Nephron (organoid): Measurements from ENCODE around the gene MLH1.
"Not testable (repeated sequence)": the region's sequence is repeated elsewhere in the genome, so short reads cannot be mapped to it uniquely, and the experiment has no call there.

Experiments
- H3K27ac Mint-ChIP-seq, 3 experiments: 2 replicates each; pipeline ENCODE4 v1.8.0; 2020; ENCODE audit warnings: mixed read lengths in 3 of 3, mild to moderate bottlenecking in 2 of 3, moderate library complexity in 1 of 3
- H3K27me3 Mint-ChIP-seq: 2 replicates; pipeline ENCODE4 v1.8.0; 2021; ENCODE audit warnings: low read depth, mild to moderate bottlenecking, moderate library complexity, mixed read lengths
- H3K36me3 Mint-ChIP-seq: 2 replicates; pipeline ENCODE4 v1.8.0; 2020; ENCODE audit warnings: low read depth, mixed read lengths
- H3K4me1 Mint-ChIP-seq: 2 replicates; pipeline ENCODE4 v1.8.0; 2020; ENCODE audit warnings: mixed read lengths
- H3K4me3 Mint-ChIP-seq, 3 experiments: 2 replicates each; pipeline ENCODE4 v1.8.0; 2020; ENCODE audit warnings: mild to moderate bottlenecking in 3 of 3, mixed read lengths in 3 of 3, moderate library complexity in 2 of 3
- H3K9me3 Mint-ChIP-seq: 2 replicates; pipeline ENCODE4 v1.8.0; 2020; ENCODE audit warnings: mixed read lengths
- TF ChIP-seq, protein P1 (sequence below), 3 experiments: fragments of 200-600 bp; sonication (generic); IDR thresholded peaks; one replicate each; pipeline ENCODE4 v1.5.0; 2021; ENCODE audit warnings: antibody characterized with exemption in 3 of 3; ENCODE audit not compliant: unreplicated experiment in 3 of 3

MLH1 gene

DNA sequence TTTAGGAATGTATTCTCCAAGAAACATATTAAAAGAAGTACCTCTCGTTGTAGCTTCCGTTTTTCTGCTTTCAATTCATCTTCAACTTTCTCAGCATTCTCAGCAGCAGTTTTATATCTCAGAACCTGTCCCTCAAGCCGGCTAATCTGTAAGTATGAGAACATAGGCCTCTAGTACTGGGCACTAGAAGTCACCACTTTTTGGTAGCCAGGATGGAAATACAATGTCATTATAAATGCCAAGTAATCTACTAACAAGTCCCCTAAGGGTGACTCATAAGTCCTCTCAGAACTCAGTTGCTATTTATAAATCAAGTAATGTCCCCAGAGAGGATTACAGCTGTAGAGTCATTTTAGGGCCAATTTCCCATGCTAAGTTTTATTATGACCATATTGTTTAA, 61.1 kb downstream of the MLH1 start:
- Mint-ChIP-seq H3K36me3 (peaks cover 67% of the 10 kb centered on the region), H3K9me3 (no peaks in the 10 kb centered on the region), H3K27me3 (no peaks in the 10 kb centered on the region), H3K4me3 (no peak overlapping the region), H3K27ac (peak overlapping the region in 2 of 3 experiments; percentile 7 to 57), H3K4me1 (peaks cover 11% of the 10 kb centered on the region)
- TF ChIP-seq, protein P1, sequence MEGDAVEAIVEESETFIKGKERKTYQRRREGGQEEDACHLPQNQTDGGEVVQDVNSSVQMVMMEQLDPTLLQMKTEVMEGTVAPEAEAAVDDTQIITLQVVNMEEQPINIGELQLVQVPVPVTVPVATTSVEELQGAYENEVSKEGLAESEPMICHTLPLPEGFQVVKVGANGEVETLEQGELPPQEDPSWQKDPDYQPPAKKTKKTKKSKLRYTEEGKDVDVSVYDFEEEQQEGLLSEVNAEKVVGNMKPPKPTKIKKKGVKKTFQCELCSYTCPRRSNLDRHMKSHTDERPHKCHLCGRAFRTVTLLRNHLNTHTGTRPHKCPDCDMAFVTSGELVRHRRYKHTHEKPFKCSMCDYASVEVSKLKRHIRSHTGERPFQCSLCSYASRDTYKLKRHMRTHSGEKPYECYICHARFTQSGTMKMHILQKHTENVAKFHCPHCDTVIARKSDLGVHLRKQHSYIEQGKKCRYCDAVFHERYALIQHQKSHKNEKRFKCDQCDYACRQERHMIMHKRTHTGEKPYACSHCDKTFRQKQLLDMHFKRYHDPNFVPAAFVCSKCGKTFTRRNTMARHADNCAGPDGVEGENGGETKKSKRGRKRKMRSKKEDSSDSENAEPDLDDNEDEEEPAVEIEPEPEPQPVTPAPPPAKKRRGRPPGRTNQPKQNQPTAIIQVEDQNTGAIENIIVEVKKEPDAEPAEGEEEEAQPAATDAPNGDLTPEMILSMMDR (IDR thresholded peaks at IDR 0.05; ENCODE audit: unreplicated experiment in 3 of 3) = no peak

DNA sequence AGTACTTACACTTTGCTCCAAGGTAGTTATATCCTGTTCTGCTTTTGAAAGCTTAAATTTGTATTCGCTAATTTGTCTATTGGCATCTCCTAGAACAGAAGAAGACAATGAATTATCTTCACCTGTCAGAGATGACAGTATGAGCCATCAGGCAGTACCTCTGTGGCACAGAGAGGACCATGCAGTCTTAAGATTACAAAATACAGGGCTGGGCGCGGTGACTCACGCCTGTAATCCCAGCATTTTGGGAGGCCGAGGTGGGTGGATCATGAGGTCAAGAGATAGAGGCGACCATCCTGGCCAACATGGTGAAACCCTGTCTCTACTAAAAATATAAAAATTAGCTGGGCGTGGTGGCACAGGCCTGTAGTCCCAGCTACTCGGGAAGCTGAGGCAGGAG, 61.8 kb downstream of the MLH1 start:
- H3K4me3 Mint-ChIP-seq, H3K27me3 Mint-ChIP-seq: not testable (repeated sequence)
- peak overlapping the region in 1 of 3 experiments; percentile 57 for H3K27ac Mint-ChIP-seq

DNA sequence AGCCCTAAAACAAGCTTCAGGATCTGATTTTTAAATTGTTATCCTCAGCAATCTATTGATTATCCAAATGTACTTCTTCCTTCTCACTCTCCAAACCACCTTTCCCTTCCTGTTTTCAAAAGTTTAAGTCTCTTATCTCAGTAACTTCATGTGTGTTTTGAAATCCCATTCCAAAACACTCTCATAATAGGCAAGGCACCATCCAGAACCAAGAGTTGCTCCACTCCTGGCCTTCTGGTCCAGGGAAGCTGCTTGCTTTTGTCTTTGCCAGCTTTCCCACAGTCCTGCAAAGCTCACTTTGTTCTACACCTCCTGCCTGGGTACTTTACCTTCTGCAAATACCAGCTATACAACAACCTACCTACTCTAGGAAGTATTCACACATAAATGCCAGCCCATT, 63.5 kb downstream of the MLH1 start:
- Mint-ChIP-seq H3K4me3 (no peak overlapping the region), H3K27ac (peak overlapping the region in 1 of 3 experiments; percentile 10), H3K4me1 (peaks cover 11% of the 10 kb centered on the region), H3K36me3 (peaks cover 65% of the 10 kb centered on the region), H3K27me3 (no peaks in the 10 kb centered on the region), H3K9me3 (no peaks in the 10 kb centered on the region)
- TF ChIP-seq, protein P1 (IDR thresholded peaks at IDR 0.05; ENCODE audit: unreplicated experiment in 3 of 3) = no peak

More for the DNA sequence above, 61.8 kb downstream of the MLH1 start:
- H3K9me3 Mint-ChIP-seq = not testable (repeated sequence)
- H3K4me1 Mint-ChIP-seq = peaks cover 11% of the 10 kb centered on the region
- H3K36me3 Mint-ChIP-seq = peaks cover 64% of the 10 kb centered on the region

DNA sequence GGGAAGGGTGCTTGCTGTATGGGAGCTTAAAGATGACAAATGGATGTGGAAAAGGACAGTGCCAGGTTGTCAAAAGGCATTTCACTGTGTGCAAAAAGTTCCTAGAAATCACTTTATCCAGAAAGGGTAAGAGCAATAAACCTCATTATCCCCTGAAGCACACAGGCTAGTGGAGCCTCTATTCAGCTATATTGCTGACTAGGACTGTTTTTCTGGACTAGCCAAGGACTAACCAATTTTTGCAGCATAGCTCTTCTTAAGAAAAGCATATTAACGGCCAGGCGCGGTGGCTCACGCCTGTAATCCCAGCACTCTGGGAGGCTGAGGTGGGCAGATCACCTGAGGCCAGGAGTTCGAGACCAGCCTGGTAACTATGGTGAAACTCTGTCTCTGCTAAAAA, 64.8 kb downstream of the MLH1 start:
- no peaks in the 10 kb centered on the region for H3K27me3 Mint-ChIP-seq
- H3K4me3 Mint-ChIP-seq = no peak overlapping the region
- H3K36me3 Mint-ChIP-seq = peaks cover 69% of the 10 kb centered on the region
- TF ChIP-seq, protein P1 (IDR thresholded peaks at IDR 0.05; ENCODE audit: unreplicated experiment in 3 of 3) = no peak
- peaks cover 11% of the 10 kb centered on the region for H3K4me1 Mint-ChIP-seq
- H3K9me3 Mint-ChIP-seq = no peaks in the 10 kb centered on the region
- H3K27ac Mint-ChIP-seq = no peak overlapping the region

DNA sequence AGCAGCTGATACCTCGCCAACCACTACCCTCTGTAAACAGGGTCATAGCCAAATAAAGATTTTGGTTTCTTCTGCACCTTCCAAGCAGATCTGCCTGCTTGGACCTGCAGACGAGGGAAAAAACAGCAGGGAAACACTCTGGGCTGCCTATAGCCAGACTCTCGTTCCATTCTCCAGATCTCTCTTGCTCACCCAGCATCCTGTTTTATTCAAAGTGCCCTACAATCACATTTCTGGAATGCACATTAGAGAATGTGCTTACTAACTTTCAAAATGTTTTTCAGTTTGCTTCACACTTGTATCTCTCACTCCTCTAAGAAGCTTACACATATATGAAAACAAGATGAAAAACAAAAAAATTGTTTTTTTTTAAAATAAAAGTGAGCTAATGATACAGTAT, 71.4 kb downstream of the MLH1 start:
- TF ChIP-seq, protein P1 (IDR thresholded peaks at IDR 0.05; ENCODE audit: unreplicated experiment in 3 of 3) = no peak
- peaks cover 61% of the 10 kb centered on the region for H3K36me3 Mint-ChIP-seq
- no peak overlapping the region for H3K4me3 Mint-ChIP-seq
- no peaks in the 10 kb centered on the region for H3K9me3 Mint-ChIP-seq
- no peak overlapping the region for H3K27ac Mint-ChIP-seq
- no peaks in the 10 kb centered on the region for H3K27me3 Mint-ChIP-seq
- H3K4me1 Mint-ChIP-seq = no peaks in the 10 kb centered on the region

DNA sequence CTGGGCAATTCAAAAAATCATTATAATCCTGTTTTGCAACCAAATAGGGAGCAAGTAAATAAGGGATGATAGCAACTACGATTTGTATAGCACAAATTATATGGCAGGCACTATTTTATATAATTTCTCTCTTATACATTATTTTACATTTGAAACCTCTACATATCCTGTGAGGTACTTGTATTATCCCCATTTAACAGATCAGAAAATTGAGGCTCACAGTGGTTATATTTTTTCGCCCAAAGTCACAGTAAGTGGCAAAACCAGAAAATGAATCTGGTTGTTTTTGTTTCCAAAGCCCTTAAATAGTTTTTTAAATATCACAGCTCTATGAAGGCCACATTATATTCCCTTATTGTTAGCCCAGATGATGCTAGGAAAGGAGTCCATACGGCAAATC, 74.3 kb downstream of the MLH1 start:
- Mint-ChIP-seq H3K27me3 (no peaks in the 10 kb centered on the region), H3K9me3 (no peaks in the 10 kb centered on the region), H3K27ac (no peak overlapping the region), H3K4me1 (peaks cover 2% of the 10 kb centered on the region), H3K4me3 (no peak overlapping the region), H3K36me3 (peaks cover 54% of the 10 kb centered on the region)
- TF ChIP-seq, protein P1 (IDR thresholded peaks at IDR 0.05; ENCODE audit: unreplicated experiment in 3 of 3) = no peak
